ACHN (cell line): ENCODE measurements around the gene MRPL2.
"Not testable (repeated sequence)": the region's sequence is repeated elsewhere in the genome, so short reads cannot be mapped to it uniquely, and the experiment has no call there.

Experiments used
- DNase-seq: peaks from one replicate; pipeline ENCODE4 v3.0.0-alpha.2; 2015
- in situ Hi-C: cut with HindIII; loops from 2 replicates; pipeline ENCODE4 v1.10.0; 2017; ENCODE audit warnings: low sequenced_read_pairs, low pct_ligation_motif_present, low pct_unique_long_range_greater_than_20kb

The MRPL2 gene

GRCh38 chr6:43058531-43058930, 703 bp downstream of the MRPL2 start:
- in situ Hi-C loops, result no loop called here
- DNase-seq, result no peak

GRCh38 chr6:43055966-43056365, 3.3 kb downstream of the MRPL2 start:
- in situ Hi-C loops, result no loop called here
- no peak for DNase-seq

GRCh38 chr6:43054206-43054943, 4.9 kb downstream of the MRPL2 start:
- in situ Hi-C loops, result no loop called here
- DNase-seq, result no peak

GRCh38 chr6:43053545-43054205, 5.6 kb downstream of the MRPL2 start, which contains the start of gene CUL7:
CUL7 (minus strand) TSS chr6:43053851; CDS start chr6:43052788, 1,063 bp downstream.
- in situ Hi-C loops, result no loop called here
- DNase-seq, result peak; percentile 94

- DNase-seq, result peak; percentile 26
- in situ Hi-C loops, result no loop called here
These were observed 6.2 kb downstream of the MRPL2 start for GRCh38 chr6:43052842-43053544.

- in situ Hi-C loops, result no loop called here
- no peak for DNase-seq
These were observed 6.9 kb downstream of the MRPL2 start for GRCh38 chr6:43052225-43052841.

GRCh38 chr6:43050981-43051380, 8.3 kb downstream of the MRPL2 start:
- DNase-seq, result no peak
- in situ Hi-C loops, result no loop called here

GRCh38 chr6:43047998-43048397, 11.2 kb downstream of the MRPL2 start:
- no peak for DNase-seq
- in situ Hi-C loops, result no loop called here

- DNase-seq, result no peak
- in situ Hi-C loops, result no loop called here
These were observed 13.8 kb downstream of the MRPL2 start for GRCh38 chr6:43045371-43045930.

- no peak for DNase-seq
These were observed 15.9 kb downstream of the MRPL2 start for GRCh38 chr6:43043310-43043709.

GRCh38 chr6:43041475-43041874, 17.8 kb downstream of the MRPL2 start:
- DNase-seq, in situ Hi-C loops: not testable (repeated sequence)

More at GRCh38 chr6:43043310-43043709, 15.9 kb downstream of the MRPL2 start:
- in situ Hi-C loops, result no loop called here

- no peak for DNase-seq
- in situ Hi-C loops, result no loop called here
These were observed 18.5 kb downstream of the MRPL2 start for GRCh38 chr6:43040542-43041257.

GRCh38 chr6:43038727-43039126, 20.5 kb downstream of the MRPL2 start:
- no peak for DNase-seq
- in situ Hi-C loops, result no loop called here

GRCh38 chr6:43037706-43038105, 21.5 kb downstream of the MRPL2 start:
- no peak for DNase-seq
- in situ Hi-C loops, result no loop called here

GRCh38 chr6:43037197-43037596, 22.0 kb downstream of the MRPL2 start:
- in situ Hi-C loops, result no loop called here
- no peak for DNase-seq

GRCh38 chr6:43036712-43037111, 22.5 kb downstream of the MRPL2 start:
- no peak for DNase-seq
- in situ Hi-C loops, result no loop called here

- no peak for DNase-seq
- in situ Hi-C loops, result no loop called here
These were observed 23.6 kb downstream of the MRPL2 start for GRCh38 chr6:43035495-43036194.

GRCh38 chr6:43034190-43034525, 25.1 kb downstream of the MRPL2 start:
- DNase-seq, result no peak
- in situ Hi-C loops, result no loop called here
